Ectodermal cell (in vitro differentiated cells): ENCODE results near the gene FTL.

Experiments used
- H3K27ac ChIP-seq: 2 replicates; pipeline ENCODE4 v1.7.0; 2013; ENCODE audit warnings: mild to moderate bottlenecking, low read depth, low read length; ENCODE audit not compliant: insufficient read depth, poor library complexity, severe bottlenecking
- H3K27me3 ChIP-seq: 2 replicates; pipeline ENCODE4 v1.7.0; 2013; ENCODE audit warnings: mild to moderate bottlenecking, low read length; ENCODE audit not compliant: insufficient read depth, control insufficient read depth, poor library complexity, severe bottlenecking
- H3K36me3 ChIP-seq: one replicate; pipeline ENCODE4 v1.7.0; 2013; ENCODE audit warnings: low read length; ENCODE audit not compliant: control insufficient read depth, insufficient read depth
- H3K4me1 ChIP-seq: one replicate; pipeline ENCODE4 v1.7.0; 2013; ENCODE audit warnings: low read length; ENCODE audit not compliant: control insufficient read depth, insufficient read depth
- H3K4me3 ChIP-seq: 2 replicates; pipeline ENCODE4 v1.7.0; 2013; ENCODE audit warnings: low read depth, low read length, control low read depth; ENCODE audit not compliant: insufficient read depth
- H3K9me3 ChIP-seq: 2 replicates; pipeline ENCODE4 v1.7.0; 2013; ENCODE audit warnings: mild to moderate bottlenecking, low read length, moderate library complexity; ENCODE audit not compliant: control insufficient read depth
- WGBS, 2 experiments: methylation state at CpG; one replicate each; pipeline ENCODE4 v1.1.7; 2013; ENCODE audit warnings: missing lambda C conversion rate in 2 of 2; 5-methylcytosine and 5-hydroxymethylcytosine counted together

Gene FTL

GRCh38 chr19:48990400-48990799 lies 25.3 kb downstream of the FTL start:
- Histone ChIP-seq H3K27me3 (no peaks in the 10 kb centered on the region), H3K4me1 (peaks cover 17% of the 10 kb centered on the region), H3K4me3 (no peak overlapping the region), H3K9me3 (no peaks in the 10 kb centered on the region), H3K36me3 (peaks cover 8% of the 10 kb centered on the region), H3K27ac (no peak overlapping the region)
- WGBS, 2 experiments: 85 to 90% methylated on average over 4 of the region's 4 CpGs

DNA sequence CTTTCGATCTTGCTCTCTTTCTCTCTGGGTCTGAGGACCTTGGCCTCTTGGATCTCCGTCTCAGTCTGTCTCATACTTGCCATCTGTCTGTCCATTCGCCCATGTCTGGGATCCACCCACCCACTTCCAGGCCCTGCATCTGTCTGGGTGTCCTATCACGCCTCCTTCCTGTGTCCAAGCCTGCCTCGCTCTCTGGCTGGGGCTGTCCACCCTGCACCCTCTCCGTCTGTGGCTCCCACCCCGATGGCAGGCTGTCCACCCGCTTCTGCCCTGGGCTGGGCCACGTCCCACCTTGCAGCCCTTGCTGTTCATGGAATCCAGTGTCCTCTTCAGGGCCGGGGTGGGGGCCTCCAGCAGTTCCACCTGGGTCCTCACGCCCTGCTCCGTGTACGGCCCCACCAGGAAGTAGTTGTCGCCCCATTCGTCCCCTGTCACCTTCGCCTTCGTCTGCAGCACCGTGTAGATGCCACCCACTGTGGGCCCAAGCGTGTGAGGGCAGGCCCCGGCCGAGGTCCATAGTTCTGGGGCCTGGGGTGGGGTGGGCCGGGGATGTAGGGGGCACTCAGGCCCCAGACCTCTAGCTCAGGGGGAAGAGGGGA lies 26.0 kb downstream of the FTL start:
- Histone ChIP-seq H3K27me3 (no peaks in the 10 kb centered on the region), H3K36me3 (peaks cover 8% of the 10 kb centered on the region), H3K27ac (no peak overlapping the region), H3K4me3 (no peak overlapping the region), H3K9me3 (no peaks in the 10 kb centered on the region), H3K4me1 (peaks cover 17% of the 10 kb centered on the region)
- WGBS, 2 experiments: 94% methylated on average over 22 of the region's 22 CpGs

GRCh38 chr19:48991873-48992580 lies 26.9 kb downstream of the FTL start:
- WGBS, 2 experiments: 42 to 43% methylated on average over 8 of the region's 8 CpGs
- H3K27ac ChIP-seq: peak overlapping the region; percentile 71
- peaks cover 17% of the 10 kb centered on the region for H3K4me1 ChIP-seq
- H3K36me3 ChIP-seq: peaks cover 8% of the 10 kb centered on the region
- no peaks in the 10 kb centered on the region for H3K27me3 ChIP-seq
- peak overlapping the region; percentile 73 for H3K4me3 ChIP-seq
- no peaks in the 10 kb centered on the region for H3K9me3 ChIP-seq

GRCh38 chr19:48992581-48993174 lies 27.6 kb downstream of the FTL start:
- Histone ChIP-seq H3K9me3 (no peaks in the 10 kb centered on the region), H3K4me1 (peaks cover 17% of the 10 kb centered on the region), H3K27ac (peak overlapping the region; percentile 71), H3K27me3 (no peaks in the 10 kb centered on the region), H3K36me3 (peaks cover 8% of the 10 kb centered on the region), H3K4me3 (peak overlapping the region; percentile 73)
- WGBS, 2 experiments: 1% methylated on average over 20 of the region's 20 CpGs

DNA sequence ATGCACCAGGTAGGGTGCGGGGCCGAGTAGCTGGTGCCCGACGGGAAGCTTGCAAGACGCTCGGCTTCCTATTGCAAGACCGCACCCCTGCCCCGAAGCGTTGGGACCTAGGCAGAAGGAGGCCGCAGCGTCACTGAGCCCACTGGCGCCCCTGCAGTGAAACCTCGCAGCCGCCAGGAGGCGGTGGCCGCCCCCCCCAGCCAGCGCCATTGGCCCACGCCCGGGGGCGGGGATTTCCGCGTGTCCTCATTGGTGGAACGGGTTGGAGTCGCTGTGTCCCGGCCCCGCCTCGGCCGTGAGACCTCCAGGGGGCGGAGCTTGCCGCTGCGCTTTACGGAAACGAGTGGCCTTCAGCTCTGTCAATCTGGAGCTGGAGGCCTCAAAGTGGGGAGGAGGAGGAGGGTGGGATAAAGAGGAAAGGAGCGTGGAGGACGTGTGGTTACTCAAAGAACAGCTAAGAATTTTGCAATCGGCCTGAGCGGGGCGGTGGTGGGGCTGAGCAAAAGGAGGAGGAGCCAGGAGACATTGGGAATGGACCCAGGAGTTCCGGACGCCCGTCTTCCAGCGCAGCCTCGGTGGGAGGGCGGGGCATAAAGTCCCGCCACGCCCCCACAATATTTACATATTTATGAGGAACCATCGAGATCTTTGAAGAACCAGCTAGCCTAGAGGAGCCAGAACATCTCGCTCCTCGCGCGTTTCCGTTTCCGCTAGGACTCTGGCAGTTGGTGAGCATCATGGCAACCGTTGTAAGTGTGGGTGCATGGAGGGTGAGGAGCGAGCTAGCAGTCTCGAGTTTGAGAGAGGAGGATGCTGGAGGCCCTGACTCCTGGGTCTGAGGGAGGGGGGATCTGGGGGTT lies 28.3 kb downstream of the FTL start, which contains the start of the genes GYS1 and RUVBL2:
TSS of gene GYS1 (minus strand) at position 135 of the 860 bp plus-strand sequence. CDS start 197 bp downstream, outside the sequence.
TSS of gene RUVBL2 (plus strand) at position 713 of the 860 bp plus-strand sequence. CDS start at position 738, 25 bp downstream.
- Histone ChIP-seq H3K4me1 (peaks cover 17% of the 10 kb centered on the region), H3K36me3 (peaks cover 3% of the 10 kb centered on the region), H3K27ac (peak within 1 kb of the TSS; percentile 71), H3K9me3 (no peaks in the 10 kb centered on the region), H3K4me3 (peak within 1 kb of the TSS; percentile 73), H3K27me3 (no peaks in the 10 kb centered on the region)
- 0 to 1% methylated on average over 56 of the region's 56 CpGs for WGBS, 2 experiments

DNA sequence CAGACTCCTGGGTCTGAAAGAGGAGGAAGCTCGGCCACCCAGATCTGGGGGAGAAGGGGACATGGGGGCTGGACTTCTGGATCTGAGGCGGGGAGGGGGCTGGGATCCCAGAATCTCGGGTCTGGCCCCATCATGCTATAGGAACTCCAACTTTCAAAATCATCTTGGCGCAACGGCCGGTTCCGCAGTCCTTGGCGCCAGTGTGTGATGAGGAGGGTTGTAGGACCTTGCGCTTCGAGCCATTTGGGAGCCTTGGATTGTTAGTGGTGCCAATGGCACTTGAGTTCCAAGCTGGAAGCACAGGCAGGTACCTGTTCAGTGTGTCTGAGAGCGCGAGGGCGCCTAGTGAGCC lies 28.9 kb downstream of the FTL start:
- Histone ChIP-seq H3K36me3 (no peaks in the 10 kb centered on the region), H3K4me1 (peaks cover 17% of the 10 kb centered on the region), H3K9me3 (no peaks in the 10 kb centered on the region), H3K4me3 (peak overlapping the region; percentile 73), H3K27ac (no peak overlapping the region), H3K27me3 (no peaks in the 10 kb centered on the region)
- 4% methylated on average over 13 of the region's 13 CpGs for WGBS, 2 experiments

- WGBS, 2 experiments: 86 to 88% methylated on average over 5 of the region's 5 CpGs
- Histone ChIP-seq H3K9me3 (no peaks in the 10 kb centered on the region), H3K4me3 (no peak overlapping the region), H3K4me1 (peaks cover 7% of the 10 kb centered on the region), H3K27me3 (no peaks in the 10 kb centered on the region), H3K36me3 (no peaks in the 10 kb centered on the region), H3K27ac (no peak overlapping the region)
Observed at GRCh38 chr19:48997972-48998371, 32.9 kb downstream of the FTL start.

DNA sequence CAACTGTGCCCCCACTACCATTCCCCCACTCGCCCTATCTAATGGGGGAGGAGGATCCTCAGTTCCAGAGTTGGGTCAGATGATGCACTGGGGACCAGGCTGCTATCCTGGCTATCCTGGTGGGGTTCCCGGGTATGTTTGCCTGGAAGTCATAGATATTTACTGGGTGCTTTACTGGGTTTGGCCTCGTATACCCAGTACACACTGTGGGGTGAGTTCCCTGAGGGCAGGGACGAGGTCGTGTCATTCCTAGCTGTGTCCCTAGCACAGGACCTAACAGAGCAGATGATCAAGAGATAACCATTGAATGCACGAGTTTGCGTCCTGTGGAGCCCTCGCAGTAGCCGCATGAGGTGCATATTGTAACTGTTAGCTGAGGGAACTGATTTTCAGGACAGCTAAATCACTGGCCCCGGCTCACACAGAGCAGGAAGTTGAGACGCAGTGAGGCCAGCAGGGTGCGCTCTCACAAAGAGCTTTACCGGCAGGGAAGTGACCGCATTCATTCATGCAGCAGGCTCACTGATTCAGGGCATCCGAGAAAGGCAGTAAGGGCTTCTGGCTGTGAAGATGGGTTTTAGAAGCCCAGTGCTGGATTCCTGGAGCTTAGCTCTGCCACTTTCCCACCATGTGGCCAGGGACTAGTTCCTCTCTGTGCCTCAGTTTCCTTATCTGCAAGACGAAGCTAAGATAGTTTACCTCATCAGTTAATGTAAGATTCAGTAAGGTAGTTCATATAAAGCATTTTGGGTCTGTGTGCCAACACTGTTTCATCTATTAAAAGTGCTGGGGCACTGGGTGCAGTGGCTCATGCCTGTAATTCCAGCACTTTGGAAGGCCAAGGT lies 34.6 kb downstream of the FTL start:
- WGBS, 2 experiments: 46 to 48% methylated on average over 15 to 16 of the region's 16 CpGs
- Histone ChIP-seq H3K4me3 (no peak overlapping the region), H3K4me1 (peaks cover 1% of the 10 kb centered on the region), H3K27ac (no peak overlapping the region), H3K36me3 (peaks cover 7% of the 10 kb centered on the region), H3K9me3 (no peaks in the 10 kb centered on the region), H3K27me3 (no peaks in the 10 kb centered on the region)

GRCh38 chr19:49004133-49004532 lies 39.0 kb downstream of the FTL start:
- Histone ChIP-seq H3K27me3 (no peaks in the 10 kb centered on the region), H3K27ac (no peak overlapping the region), H3K4me1 (no peaks in the 10 kb centered on the region), H3K36me3 (peaks cover 21% of the 10 kb centered on the region), H3K9me3 (no peaks in the 10 kb centered on the region), H3K4me3 (no peak overlapping the region)
- WGBS, 2 experiments: 96 to 98% methylated on average over 15 of the region's 15 CpGs
